ENCODE data around the gene ITFG2. TPM values are rescaled to one million over a fixed set of nuclear protein-coding genes. Genes with fewer than 3 reads are reported as not detected.
A peak's percentile ranks its signal among the peaks of the same experiment; 100 is the strongest.

Gene ITFG2
- total RNA-seq, 1 experiment from 2014 or later, result 23.9 TPM

- Mint-ChIP-seq H3K27me3 (ENCODE audit: low read depth) (no peaks in the 10 kb centered on the region; the same call in none of the 2 replicates), H3K4me3 (no peak overlapping the region), H3K36me3 (peaks cover 11% of the 10 kb centered on the region), H3K9me3 (no peaks in the 10 kb centered on the region), H3K4me1 (peaks cover 16% of the 10 kb centered on the region), H3K27ac (no peak overlapping the region)
- DNase-seq (ENCODE audit: low spot score), result no peak
- ChIA-PET CTCF (interaction anchor here (1.0 to 4.0 kb wide), 4 partner anchors 12 to 111 kb away, joined by 3 to 45 read pairs (median 6); no protein-coding TSS in a partner anchor), POLR2A (interaction anchor here (1.1 kb wide), 1 partner anchor 82 kb away, joined by 3 read pairs; no protein-coding TSS in a partner anchor)
- no peak for ATAC-seq
- TF ChIP-seq ETV6 (CRISPR knock-in tag; IDR thresholded peaks at IDR 0.05), result no peak
- TF ChIP-seq ZNF138 (CRISPR knock-in tag; conservative IDR thresholded peaks at IDR 0.05), result no peak
- TF ChIP-seq ATF3 (CRISPR knock-in tag; conservative IDR thresholded peaks at IDR 0.05), result no peak
- no peak for TF ChIP-seq ZNF416 (CRISPR knock-in tag; IDR thresholded peaks at IDR 0.05)
- TF ChIP-seq, protein P1, sequence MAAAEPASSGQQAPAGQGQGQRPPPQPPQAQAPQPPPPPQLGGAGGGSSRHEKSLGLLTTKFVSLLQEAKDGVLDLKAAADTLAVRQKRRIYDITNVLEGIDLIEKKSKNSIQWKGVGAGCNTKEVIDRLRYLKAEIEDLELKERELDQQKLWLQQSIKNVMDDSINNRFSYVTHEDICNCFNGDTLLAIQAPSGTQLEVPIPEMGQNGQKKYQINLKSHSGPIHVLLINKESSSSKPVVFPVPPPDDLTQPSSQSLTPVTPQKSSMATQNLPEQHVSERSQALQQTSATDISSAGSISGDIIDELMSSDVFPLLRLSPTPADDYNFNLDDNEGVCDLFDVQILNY (CRISPR knock-in tag; IDR thresholded peaks at IDR 0.05), result no peak
- TF ChIP-seq, protein P2, sequence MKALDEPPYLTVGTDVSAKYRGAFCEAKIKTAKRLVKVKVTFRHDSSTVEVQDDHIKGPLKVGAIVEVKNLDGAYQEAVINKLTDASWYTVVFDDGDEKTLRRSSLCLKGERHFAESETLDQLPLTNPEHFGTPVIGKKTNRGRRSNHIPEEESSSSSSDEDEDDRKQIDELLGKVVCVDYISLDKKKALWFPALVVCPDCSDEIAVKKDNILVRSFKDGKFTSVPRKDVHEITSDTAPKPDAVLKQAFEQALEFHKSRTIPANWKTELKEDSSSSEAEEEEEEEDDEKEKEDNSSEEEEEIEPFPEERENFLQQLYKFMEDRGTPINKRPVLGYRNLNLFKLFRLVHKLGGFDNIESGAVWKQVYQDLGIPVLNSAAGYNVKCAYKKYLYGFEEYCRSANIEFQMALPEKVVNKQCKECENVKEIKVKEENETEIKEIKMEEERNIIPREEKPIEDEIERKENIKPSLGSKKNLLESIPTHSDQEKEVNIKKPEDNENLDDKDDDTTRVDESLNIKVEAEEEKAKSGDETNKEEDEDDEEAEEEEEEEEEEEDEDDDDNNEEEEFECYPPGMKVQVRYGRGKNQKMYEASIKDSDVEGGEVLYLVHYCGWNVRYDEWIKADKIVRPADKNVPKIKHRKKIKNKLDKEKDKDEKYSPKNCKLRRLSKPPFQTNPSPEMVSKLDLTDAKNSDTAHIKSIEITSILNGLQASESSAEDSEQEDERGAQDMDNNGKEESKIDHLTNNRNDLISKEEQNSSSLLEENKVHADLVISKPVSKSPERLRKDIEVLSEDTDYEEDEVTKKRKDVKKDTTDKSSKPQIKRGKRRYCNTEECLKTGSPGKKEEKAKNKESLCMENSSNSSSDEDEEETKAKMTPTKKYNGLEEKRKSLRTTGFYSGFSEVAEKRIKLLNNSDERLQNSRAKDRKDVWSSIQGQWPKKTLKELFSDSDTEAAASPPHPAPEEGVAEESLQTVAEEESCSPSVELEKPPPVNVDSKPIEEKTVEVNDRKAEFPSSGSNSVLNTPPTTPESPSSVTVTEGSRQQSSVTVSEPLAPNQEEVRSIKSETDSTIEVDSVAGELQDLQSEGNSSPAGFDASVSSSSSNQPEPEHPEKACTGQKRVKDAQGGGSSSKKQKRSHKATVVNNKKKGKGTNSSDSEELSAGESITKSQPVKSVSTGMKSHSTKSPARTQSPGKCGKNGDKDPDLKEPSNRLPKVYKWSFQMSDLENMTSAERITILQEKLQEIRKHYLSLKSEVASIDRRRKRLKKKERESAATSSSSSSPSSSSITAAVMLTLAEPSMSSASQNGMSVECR (CRISPR knock-in tag; IDR thresholded peaks at IDR 0.05; ENCODE audit: borderline replicate concordance), result no peak
- TF ChIP-seq SP1 (CRISPR knock-in tag; conservative IDR thresholded peaks at IDR 0.05), result no peak
Observed at GRCh38 chr12:2833810-2834209, 21.3 kb downstream of the ITFG2 start.

GRCh38 chr12:2834581-2835491, 22.4 kb downstream of the ITFG2 start, which contains the start of gene NRIP2:
TSS of gene NRIP2 (minus strand) at chr12:2835035. CDS start at chr12:2834983, 52 bp downstream.
- Mint-ChIP-seq H3K9me3 (no peaks in the 10 kb centered on the region), H3K27me3 (ENCODE audit: low read depth) (no peaks in the 10 kb centered on the region; the same call in none of the 2 replicates), H3K36me3 (peaks cover 13% of the 10 kb centered on the region), H3K4me1 (peaks cover 16% of the 10 kb centered on the region), H3K4me3 (peak within 1 kb of the TSS; percentile 24), H3K27ac (no peak within 1 kb of the TSS)
- ATAC-seq (peak; percentile 67), DNase-seq (ENCODE audit: low spot score) (peak; percentile 51)
- ChIA-PET CTCF (interaction anchor here (0.6 to 4.0 kb wide), 12 partner anchors 11 to 351 kb away, joined by 3 to 45 read pairs (median 3); no protein-coding TSS in a partner anchor), POLR2A (interaction anchor here (0.6 to 1.1 kb wide), 3 partner anchors 51 to 218 kb away, joined by 3 to 4 read pairs (median 3); no protein-coding TSS in a partner anchor)
- TF ChIP-seq, protein P3, sequence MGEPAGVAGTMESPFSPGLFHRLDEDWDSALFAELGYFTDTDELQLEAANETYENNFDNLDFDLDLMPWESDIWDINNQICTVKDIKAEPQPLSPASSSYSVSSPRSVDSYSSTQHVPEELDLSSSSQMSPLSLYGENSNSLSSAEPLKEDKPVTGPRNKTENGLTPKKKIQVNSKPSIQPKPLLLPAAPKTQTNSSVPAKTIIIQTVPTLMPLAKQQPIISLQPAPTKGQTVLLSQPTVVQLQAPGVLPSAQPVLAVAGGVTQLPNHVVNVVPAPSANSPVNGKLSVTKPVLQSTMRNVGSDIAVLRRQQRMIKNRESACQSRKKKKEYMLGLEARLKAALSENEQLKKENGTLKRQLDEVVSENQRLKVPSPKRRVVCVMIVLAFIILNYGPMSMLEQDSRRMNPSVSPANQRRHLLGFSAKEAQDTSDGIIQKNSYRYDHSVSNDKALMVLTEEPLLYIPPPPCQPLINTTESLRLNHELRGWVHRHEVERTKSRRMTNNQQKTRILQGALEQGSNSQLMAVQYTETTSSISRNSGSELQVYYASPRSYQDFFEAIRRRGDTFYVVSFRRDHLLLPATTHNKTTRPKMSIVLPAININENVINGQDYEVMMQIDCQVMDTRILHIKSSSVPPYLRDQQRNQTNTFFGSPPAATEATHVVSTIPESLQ (CRISPR knock-in tag; IDR thresholded peaks at IDR 0.05), result no peak
- TF ChIP-seq FOXP1 (CRISPR knock-in tag; IDR thresholded peaks at IDR 0.05; ENCODE audit: borderline replicate concordance), result 0 out of 2 replicates have a peak, but pooled peaks have one; percentile 18

- TF ChIP-seq CBFB (CRISPR knock-in tag; IDR thresholded peaks at IDR 0.05; ENCODE audit: low read depth), result no peak
- TF ChIP-seq, protein P4, sequence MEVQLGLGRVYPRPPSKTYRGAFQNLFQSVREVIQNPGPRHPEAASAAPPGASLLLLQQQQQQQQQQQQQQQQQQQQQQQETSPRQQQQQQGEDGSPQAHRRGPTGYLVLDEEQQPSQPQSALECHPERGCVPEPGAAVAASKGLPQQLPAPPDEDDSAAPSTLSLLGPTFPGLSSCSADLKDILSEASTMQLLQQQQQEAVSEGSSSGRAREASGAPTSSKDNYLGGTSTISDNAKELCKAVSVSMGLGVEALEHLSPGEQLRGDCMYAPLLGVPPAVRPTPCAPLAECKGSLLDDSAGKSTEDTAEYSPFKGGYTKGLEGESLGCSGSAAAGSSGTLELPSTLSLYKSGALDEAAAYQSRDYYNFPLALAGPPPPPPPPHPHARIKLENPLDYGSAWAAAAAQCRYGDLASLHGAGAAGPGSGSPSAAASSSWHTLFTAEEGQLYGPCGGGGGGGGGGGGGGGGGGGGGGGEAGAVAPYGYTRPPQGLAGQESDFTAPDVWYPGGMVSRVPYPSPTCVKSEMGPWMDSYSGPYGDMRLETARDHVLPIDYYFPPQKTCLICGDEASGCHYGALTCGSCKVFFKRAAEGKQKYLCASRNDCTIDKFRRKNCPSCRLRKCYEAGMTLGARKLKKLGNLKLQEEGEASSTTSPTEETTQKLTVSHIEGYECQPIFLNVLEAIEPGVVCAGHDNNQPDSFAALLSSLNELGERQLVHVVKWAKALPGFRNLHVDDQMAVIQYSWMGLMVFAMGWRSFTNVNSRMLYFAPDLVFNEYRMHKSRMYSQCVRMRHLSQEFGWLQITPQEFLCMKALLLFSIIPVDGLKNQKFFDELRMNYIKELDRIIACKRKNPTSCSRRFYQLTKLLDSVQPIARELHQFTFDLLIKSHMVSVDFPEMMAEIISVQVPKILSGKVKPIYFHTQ (CRISPR knock-in tag; IDR thresholded peaks at IDR 0.05), result no peak
- H3K9me3 Mint-ChIP-seq, result no peaks in the 10 kb centered on the region
- ChIA-PET CTCF (interaction anchor here (0.6 to 4.0 kb wide), 5 partner anchors 10 to 96 kb away, joined by 3 to 45 read pairs (median 8); no protein-coding TSS in a partner anchor), POLR2A (no interaction called here)
- no peak for ATAC-seq
- peaks cover 16% of the 10 kb centered on the region for H3K4me1 Mint-ChIP-seq
- H3K27ac Mint-ChIP-seq, result no peak overlapping the region
- H3K36me3 Mint-ChIP-seq, result peaks cover 15% of the 10 kb centered on the region
- no peak for DNase-seq (ENCODE audit: low spot score)
- no peak overlapping the region for H3K4me3 Mint-ChIP-seq
- no peaks in the 10 kb centered on the region; the same call in none of the 2 replicates for H3K27me3 Mint-ChIP-seq (ENCODE audit: low read depth)
Observed at GRCh38 chr12:2835691-2836403, 23.4 kb downstream of the ITFG2 start.

Data from WTC11 (cell line).